Effector memory CD4-positive, alpha-beta T cell (primary cell): ENCODE data around the gene UBE2QL1.

Source experiments
- DNase-seq, 3 donors: peaks; one replicate each; pipeline ENCODE4 v3.0.0-alpha.2; 2020
- H3K27ac ChIP-seq: 2 replicates; pipeline ENCODE4 v1.7.0; 2013; ENCODE audit warnings: mild to moderate bottlenecking, low read length, moderate library complexity; ENCODE audit not compliant: insufficient read depth, poor library complexity, severe bottlenecking
- H3K27me3 ChIP-seq: replicated peaks from 2 replicates; pipeline ENCODE4 v1.7.0; 2013; ENCODE audit warnings: mild to moderate bottlenecking, low read length; ENCODE audit not compliant: insufficient read depth, control insufficient read depth, poor library complexity, severe bottlenecking
- H3K36me3 ChIP-seq: 2 replicates; pipeline ENCODE4 v1.7.0; 2013; ENCODE audit warnings: mild to moderate bottlenecking, low read length, moderate library complexity; ENCODE audit not compliant: control insufficient read depth, insufficient read depth
- H3K4me1 ChIP-seq: 2 replicates; pipeline ENCODE4 v1.7.0; 2013; ENCODE audit warnings: low read length, mild to moderate bottlenecking; ENCODE audit not compliant: control insufficient read depth, insufficient read depth, poor library complexity, severe bottlenecking
- H3K4me3 ChIP-seq: 2 replicates; pipeline ENCODE4 v1.7.0; 2013; ENCODE audit warnings: low read length, low read depth, mild to moderate bottlenecking; ENCODE audit not compliant: insufficient read depth, poor library complexity, severe bottlenecking
- H3K9me3 ChIP-seq: 2 replicates; pipeline ENCODE4 v1.7.0; 2013; ENCODE audit warnings: mild to moderate bottlenecking, low read length, moderate library complexity; ENCODE audit not compliant: control insufficient read depth

UBE2QL1 gene

GRCh38 chr5:6453937-6454560 lies 5.4 kb downstream of the UBE2QL1 start:
- Histone ChIP-seq H3K27ac (no peak overlapping the region), H3K27me3 (peaks cover 9% of the 10 kb centered on the region), H3K4me3 (no peak overlapping the region), H3K4me1 (peaks cover 5% of the 10 kb centered on the region), H3K9me3 (no peaks in the 10 kb centered on the region), H3K36me3 (no peaks in the 10 kb centered on the region)
- DNase-seq, result no peak

- Histone ChIP-seq H3K4me3 (no peak overlapping the region), H3K4me1 (no peaks in the 10 kb centered on the region), H3K36me3 (no peaks in the 10 kb centered on the region), H3K9me3 (no peaks in the 10 kb centered on the region), H3K27ac (no peak overlapping the region), H3K27me3 (peaks cover 5% of the 10 kb centered on the region)
- no peak for DNase-seq
Observed at GRCh38 chr5:6454628-6455053, 6.0 kb downstream of the UBE2QL1 start.

- Histone ChIP-seq H3K27me3 (peaks cover 5% of the 10 kb centered on the region), H3K4me3 (no peak overlapping the region), H3K36me3 (no peaks in the 10 kb centered on the region), H3K4me1 (no peaks in the 10 kb centered on the region), H3K9me3 (no peaks in the 10 kb centered on the region), H3K27ac (no peak overlapping the region)
- DNase-seq, result no peak
Observed at GRCh38 chr5:6455571-6456200, 7.0 kb downstream of the UBE2QL1 start.

GRCh38 chr5:6456766-6457370 lies 8.2 kb downstream of the UBE2QL1 start:
- no peaks in the 10 kb centered on the region for H3K9me3 ChIP-seq
- no peaks in the 10 kb centered on the region for H3K36me3 ChIP-seq
- no peak for DNase-seq
- H3K27me3 ChIP-seq, result peaks cover 5% of the 10 kb centered on the region
- no peak overlapping the region for H3K27ac ChIP-seq
- no peaks in the 10 kb centered on the region for H3K4me1 ChIP-seq
- H3K4me3 ChIP-seq, result no peak overlapping the region

GRCh38 chr5:6457592-6457991 lies 8.9 kb downstream of the UBE2QL1 start:
- Histone ChIP-seq H3K4me3 (no peak overlapping the region), H3K36me3 (no peaks in the 10 kb centered on the region), H3K4me1 (no peaks in the 10 kb centered on the region), H3K9me3 (no peaks in the 10 kb centered on the region), H3K27ac (no peak overlapping the region), H3K27me3 (peaks cover 5% of the 10 kb centered on the region)
- DNase-seq, result no peak

- Histone ChIP-seq H3K36me3 (no peaks in the 10 kb centered on the region), H3K27me3 (peaks cover 5% of the 10 kb centered on the region), H3K9me3 (no peaks in the 10 kb centered on the region), H3K4me3 (no peak overlapping the region), H3K4me1 (no peaks in the 10 kb centered on the region), H3K27ac (no peak overlapping the region)
- DNase-seq, result no peak
Observed at GRCh38 chr5:6458833-6459232, 10.2 kb downstream of the UBE2QL1 start.

- H3K4me3 ChIP-seq, result no peak overlapping the region
- DNase-seq, result no peak
- H3K27me3 ChIP-seq, result peaks cover 5% of the 10 kb centered on the region
- H3K4me1 ChIP-seq, result no peaks in the 10 kb centered on the region
- no peaks in the 10 kb centered on the region for H3K9me3 ChIP-seq
- H3K36me3 ChIP-seq, result no peaks in the 10 kb centered on the region
- no peak overlapping the region for H3K27ac ChIP-seq
Observed at GRCh38 chr5:6459896-6460295, 11.2 kb downstream of the UBE2QL1 start.

GRCh38 chr5:6461006-6461405 lies 12.3 kb downstream of the UBE2QL1 start:
- Histone ChIP-seq H3K4me1 (no peaks in the 10 kb centered on the region), H3K36me3 (no peaks in the 10 kb centered on the region), H3K27ac (no peak overlapping the region), H3K9me3 (no peaks in the 10 kb centered on the region), H3K4me3 (no peak overlapping the region), H3K27me3 (peaks cover 2% of the 10 kb centered on the region)
- no peak for DNase-seq

- Histone ChIP-seq H3K4me1 (no peaks in the 10 kb centered on the region), H3K27ac (no peak overlapping the region)
- DNase-seq, result no peak
Observed at GRCh38 chr5:6461793-6462650, 13.4 kb downstream of the UBE2QL1 start.

More at GRCh38 chr5:6461793-6462650, 13.4 kb downstream of the UBE2QL1 start:
- H3K36me3 ChIP-seq, result no peaks in the 10 kb centered on the region
- H3K4me3 ChIP-seq, result no peak overlapping the region
- H3K9me3 ChIP-seq, result no peaks in the 10 kb centered on the region
- H3K27me3 ChIP-seq, result no peaks in the 10 kb centered on the region
